Measurements from ENCODE around the gene PDZD11.
"Not testable (repeated sequence)": the region's sequence is repeated elsewhere in the genome, so short reads cannot be mapped to it uniquely, and the experiment has no call there.

The PDZD11 gene

GRCh38 chrX:70257423-70258288 lies 32.1 kb downstream of the PDZD11 start:
- no peak for DNase-seq

DNA sequence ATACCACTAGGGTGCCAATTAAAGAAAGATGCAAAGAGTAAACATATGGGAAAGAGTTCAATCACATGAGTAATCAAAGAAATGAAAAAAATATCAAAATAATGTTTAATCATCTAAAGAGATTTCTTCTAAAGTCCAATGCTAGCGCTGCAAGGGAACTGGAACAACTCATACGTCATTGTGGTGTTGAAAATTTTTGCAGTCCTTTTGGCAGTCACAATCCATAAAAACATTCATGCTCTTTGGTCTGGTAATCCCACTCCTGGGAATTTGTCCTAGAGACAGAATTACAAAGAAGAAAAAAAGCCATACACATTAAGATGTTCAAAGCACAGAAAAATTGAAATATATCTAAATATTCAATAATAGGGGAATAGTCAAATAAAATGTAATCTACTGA lies 34.3 kb downstream of the PDZD11 start:
- no peak for DNase-seq

GRCh38 chrX:70254909-70255308 lies 34.8 kb downstream of the PDZD11 start:
- DNase-seq, result no peak

DNA sequence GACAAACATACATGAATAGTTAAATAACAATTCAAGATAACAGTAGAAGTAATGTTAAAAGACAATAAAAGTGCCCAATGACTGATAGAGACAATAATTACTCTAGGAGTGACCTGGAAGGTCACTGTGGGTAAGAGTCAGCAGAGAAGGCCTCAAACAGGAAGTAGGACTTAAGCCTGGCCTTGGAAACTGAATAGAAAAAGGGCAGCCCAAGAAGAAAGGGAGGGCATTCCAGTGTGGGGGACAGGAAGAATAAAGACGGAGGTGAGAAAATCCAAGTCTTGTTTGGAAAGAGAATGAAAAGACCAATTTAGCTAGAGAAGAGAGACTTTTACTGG lies 35.7 kb downstream of the PDZD11 start:
- DNase-seq, result no peak

- DNase-seq, result no peak
These were observed 36.2 kb downstream of the PDZD11 start for GRCh38 chrX:70253377-70254062.

DNA sequence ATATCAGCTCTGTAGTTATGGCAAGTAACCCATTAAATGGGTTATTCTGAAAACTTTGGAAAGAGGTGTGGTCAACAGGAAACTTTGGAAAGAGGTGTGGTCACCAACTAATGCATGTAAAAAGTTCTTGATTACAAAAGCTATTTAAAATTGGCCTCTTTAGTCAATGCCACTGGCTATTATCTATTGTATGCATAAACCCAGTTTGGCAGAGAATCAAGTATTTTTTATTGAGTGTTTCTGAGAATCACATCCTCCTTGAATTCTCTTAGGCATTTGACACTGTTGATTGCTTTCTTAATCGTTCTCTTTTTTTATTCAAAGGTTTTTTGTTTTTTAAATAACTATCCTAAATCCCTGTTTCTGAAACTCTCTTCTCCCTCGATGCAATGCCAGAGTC lies 37.2 kb downstream of the PDZD11 start:
- DNase-seq, result no peak

DNA sequence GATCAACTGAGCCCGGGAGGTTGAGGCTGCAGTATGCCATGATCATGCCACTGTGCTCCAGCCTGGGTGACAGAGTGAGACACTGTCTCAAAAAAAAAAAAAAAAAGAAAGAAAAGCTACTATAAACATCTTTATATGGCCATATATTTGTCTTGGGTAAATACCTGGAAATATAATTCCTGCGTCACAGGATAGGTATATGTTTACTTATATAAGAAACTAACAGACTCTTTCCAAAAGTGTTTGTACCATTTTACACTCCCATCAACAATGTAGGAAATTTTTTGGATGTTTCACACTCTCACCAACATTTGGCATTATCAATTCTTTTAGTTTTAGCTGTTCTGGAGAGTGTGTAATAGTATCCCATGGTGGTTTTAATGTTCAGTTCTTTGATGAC lies 42.5 kb downstream of the PDZD11 start:
- no peak for DNase-seq

- no peak for DNase-seq
These were observed 44.8 kb downstream of the PDZD11 start for GRCh38 chrX:70244881-70245280.

- DNase-seq, result not testable (repeated sequence)
These were observed 46.1 kb downstream of the PDZD11 start for GRCh38 chrX:70243601-70244000.

GRCh38 chrX:70241501-70241900 lies 48.2 kb downstream of the PDZD11 start:
- no peak for DNase-seq

GRCh38 chrX:70240751-70241150 lies 49.0 kb downstream of the PDZD11 start:
- DNase-seq, result no peak

Measured in anterior cingulate cortex (tissue), 58 donors.